HG02943 (cell line): Measurements from ENCODE around the gene TCAF1.
"Not testable (repeated sequence)": the region's sequence is repeated elsewhere in the genome, so short reads cannot be mapped to it uniquely, and the experiment has no call there.

Source experiments
- ATAC-seq: cut with Tn5 transposase; IDR thresholded peaks from one replicate; pipeline ENCODE4 v1.9.1; 2021; ENCODE audit warnings: mild to moderate bottlenecking, low read depth, moderate library complexity; ENCODE audit not compliant: unreplicated experiment

Gene TCAF1

DNA sequence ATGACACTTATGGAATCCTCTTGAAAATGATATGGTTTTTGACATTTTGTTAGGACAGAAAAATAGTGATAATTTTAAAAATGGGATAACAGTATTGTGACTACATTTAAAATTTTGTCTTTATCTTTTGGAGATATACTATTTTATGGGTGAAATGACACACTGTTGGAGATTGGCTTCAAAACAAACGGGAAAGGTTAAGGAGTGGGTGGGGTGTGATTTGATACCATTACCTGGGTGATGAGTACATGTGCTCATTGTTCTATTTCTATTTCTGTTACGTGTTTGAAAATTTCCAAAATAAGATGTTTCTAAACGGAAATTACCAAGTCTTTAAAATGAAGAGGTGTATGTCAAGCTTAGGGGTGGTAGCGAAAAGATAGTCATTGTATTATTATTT, 28.7 kb downstream of the TCAF1 start:
- ATAC-seq, result not testable (repeated sequence)

DNA sequence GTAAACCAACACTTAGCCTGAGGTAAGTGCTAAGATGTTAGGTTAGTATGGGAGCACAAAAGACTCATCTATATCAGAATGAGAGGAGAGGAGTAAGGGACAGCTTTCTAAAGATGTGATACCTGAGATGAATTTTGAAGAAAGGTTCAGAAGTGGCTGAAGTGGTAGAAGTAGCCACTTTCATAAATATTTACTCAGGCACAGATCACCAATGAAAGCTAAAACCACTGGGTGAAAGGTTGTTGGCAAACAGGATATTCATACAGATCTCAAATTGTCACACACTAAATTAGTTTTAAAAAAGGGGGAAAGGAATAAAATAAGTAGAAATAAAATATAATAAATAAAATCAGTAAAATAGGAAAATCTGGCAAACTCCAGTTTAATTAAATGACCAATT, 30.4 kb downstream of the TCAF1 start:
- not testable (repeated sequence) for ATAC-seq

DNA sequence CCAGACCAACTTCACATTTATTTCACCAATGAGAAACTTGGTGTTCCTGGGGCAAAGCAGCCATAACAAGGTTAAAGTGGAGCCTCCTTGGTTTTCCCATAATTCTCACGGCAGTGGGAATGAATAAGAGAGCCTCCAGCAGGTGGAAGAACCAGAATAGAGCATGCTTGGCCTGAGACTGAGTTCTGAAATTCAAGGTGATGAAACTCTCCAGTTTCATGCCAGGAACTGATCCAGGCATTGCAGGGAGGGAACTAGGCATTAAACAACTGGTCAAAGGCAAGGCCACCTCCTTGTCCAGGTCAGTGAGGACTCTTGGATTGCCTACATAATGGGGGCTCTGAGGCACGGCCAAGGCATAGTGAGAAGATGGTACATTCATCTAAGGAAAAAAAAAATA, 44.0 kb downstream of the TCAF1 start:
- not testable (repeated sequence) for ATAC-seq

DNA sequence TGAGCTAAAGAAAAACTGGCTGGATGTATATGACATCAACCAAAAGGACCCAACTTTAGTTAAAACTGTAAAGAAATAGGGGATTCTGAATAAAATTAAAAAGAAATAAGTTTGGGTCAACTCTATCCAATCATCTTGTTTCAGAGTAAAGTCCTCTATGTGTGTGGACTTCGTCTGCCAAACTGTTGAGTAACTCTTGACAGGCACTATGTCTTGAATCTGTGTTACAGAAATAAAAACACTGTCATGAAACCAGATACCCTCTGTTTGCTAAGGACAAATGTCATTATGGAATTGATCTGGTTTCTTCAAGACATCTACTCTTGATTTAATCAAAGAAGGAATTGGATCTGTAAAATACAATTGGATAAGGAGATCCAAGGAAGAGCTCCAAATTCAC, 46.5 kb downstream of the TCAF1 start:
- not testable (repeated sequence) for ATAC-seq

DNA sequence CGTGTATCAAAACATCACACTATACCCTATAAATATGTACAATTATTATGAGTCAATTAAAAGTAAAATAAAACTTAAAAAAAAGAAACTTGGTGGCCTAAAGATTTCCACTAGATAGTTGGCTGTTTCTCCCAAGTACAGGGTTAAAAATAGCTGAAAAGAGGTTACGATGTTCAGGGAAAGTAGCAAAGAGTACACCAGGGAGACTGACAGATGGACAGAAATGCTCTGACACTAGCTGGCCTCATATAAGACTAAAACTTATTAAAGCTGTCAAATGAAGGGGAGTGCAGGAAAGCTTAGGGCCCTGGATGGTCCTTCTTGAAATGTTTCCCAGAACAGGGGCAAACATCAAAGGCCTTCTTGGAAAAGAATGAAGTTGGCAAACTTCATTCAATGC, 51.3 kb downstream of the TCAF1 start:
- no peak for ATAC-seq

DNA sequence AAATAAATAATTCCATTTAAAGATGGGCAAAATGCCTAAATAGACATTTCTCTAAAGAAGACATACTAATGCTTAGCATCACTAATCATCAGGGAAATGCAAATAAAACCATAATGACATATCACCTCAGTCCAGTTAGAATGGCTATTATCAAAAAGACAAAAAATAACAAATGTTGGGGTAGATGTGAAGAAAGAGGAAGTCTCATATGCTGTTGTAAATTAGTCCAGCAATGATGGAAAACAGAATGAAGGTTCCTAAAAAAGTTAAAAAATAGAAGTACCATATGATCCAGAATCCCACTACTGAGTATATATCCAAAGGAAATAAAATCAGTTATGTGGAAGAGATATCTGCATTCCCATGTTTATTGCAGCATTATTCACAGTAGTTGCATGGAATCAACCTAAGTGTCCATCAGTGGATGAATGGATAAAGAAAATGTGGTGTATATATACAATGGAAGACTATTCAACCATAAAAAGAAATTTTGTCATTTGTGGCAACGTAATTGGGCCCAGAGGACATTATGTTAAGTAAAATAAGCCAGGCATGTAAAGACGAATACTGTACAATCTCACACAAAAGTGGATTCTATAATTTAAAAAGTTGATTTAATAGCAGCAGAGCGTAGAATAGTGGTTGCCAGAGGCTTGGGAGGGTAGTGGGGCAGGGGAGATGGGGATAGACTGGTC, 52.0 kb downstream of the TCAF1 start:
- ATAC-seq, result no peak

DNA sequence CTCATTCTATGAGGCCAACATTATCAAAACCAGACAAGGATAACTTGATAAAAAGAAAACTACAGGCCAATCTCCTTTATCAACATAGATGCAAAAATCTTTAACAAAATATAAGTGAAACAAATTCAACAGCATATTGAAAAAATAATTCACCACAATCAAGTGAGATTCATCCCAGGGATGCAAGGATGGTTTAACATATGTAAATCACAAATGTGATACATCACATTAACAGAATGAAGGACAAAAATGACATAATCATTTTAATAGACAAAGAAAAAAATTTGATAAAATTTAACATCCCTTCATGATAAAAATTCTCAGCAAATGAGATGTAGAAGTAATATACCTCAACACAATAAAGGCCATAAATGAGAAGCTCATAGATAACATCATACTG, 53.8 kb downstream of the TCAF1 start:
- no peak for ATAC-seq

DNA sequence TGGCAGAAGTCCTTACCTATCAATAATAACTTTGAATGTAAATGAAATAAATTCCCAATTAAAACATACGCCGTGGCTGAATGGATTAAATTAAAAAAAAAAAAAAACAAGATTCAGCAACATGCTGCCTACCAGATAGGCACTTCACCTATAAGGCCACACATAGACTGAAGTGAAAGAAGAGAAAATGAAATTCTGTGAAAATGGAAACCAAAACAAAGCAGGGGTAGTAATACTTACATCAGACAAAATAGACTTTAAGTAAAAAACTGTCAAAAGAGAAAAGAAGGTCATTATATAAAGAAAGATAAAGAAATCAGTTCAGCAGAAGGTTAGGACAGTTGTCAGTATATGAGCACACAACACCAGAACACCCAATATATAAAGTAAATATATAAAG, 55.3 kb downstream of the TCAF1 start:
- ATAC-seq, result no peak

DNA sequence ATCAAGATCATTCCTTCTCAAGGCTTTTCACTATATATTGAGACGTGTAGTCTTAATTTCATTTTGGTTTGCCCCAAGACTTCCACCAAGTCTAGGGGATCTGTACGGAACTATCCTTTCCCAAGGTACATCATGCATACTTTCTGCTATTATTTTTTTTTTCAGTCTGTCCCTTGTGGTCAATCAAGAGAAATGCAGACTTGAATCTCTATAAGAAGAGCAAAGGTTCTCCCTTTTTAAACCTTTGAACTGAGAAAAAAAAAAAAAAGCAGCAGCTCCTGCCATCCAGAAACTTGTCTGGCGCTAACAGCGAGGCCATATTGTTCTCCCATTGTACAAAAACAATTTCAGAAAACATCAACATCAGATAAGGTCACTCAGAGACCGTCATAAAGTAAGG, 60.3 kb downstream of the TCAF1 start:
- ATAC-seq, result not testable (repeated sequence)

DNA sequence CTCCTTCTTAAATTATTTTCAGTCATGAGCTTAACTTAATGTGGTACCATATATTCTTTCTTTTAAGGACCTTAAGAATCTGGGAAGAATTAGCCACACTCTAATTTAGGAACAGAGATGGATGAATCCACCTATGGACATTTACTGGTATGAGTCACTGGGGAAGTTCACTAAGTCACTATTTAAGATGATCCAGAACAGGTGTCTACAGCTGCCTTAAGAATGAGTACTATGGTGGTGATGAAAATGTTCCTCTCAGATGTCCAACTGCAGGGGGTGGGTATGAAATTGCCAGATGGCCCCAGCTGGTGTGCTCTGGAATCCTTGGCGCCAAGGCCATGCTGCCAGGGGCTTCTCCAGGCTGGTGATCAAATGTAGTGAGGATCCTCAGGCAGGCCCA, 61.9 kb downstream of the TCAF1 start:
- not testable (repeated sequence) for ATAC-seq

DNA sequence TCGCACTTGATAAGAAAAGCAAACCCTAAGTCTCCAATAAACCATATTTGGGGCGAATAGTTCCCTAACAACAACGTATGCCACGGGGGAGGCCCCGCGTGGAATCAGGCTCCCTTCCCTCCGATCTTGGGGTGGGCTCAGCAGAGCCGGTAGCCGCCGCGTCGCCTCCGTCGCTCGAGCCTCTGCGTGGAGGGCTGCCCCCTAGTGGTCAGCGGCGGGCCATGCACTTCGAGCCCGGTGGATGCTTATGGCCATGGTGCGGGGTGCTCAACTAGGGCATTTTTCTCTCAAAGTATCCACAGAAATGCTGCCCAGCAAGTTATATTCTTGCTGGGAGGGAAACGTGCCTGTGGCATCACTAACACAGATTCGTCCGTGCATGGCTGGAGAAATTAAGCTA, 64.8 kb downstream of the TCAF1 start:
- peak; percentile 71 for ATAC-seq

DNA sequence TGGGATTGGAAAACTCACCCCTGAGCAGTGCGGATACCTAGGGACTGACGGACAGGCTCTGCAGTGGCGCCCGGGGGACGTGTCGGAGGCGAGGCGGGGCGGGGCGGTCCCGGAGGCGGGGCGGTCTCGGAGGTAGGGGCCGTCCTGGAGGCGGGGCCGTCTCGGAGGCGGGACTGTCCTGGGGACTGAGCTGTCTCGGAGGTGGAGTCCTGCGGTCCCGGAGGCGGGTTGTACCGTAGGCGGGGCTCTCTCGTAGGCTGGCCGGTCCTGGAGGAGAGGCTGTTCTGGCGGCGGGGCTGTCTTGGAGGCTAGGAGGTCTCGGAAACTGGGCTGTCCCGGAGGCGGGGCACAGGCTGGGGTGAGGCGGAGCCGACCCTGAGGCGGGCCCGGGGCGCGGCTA, 65.4 kb downstream of the TCAF1 start:
- peak; percentile 85 for ATAC-seq

DNA sequence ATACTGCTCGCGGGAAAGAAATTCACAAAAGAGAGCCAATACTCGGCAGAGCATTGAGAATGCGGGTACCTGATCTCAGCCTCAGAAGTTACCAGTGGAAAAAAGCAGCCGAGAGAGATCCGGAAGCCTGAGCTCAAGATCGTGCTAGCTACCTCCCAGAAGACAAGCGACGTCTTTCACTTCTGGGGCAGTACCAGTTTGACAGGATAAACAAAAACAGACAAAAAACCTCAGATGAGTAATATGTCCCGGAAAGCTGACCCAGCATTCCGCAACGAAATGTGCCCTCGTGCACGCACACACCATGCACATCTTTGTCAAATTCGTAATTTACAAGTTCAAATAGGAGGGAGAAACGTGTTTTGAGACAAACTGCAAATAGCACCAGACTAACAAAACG, 65.9 kb downstream of the TCAF1 start:
- ATAC-seq, result peak; percentile 30

DNA sequence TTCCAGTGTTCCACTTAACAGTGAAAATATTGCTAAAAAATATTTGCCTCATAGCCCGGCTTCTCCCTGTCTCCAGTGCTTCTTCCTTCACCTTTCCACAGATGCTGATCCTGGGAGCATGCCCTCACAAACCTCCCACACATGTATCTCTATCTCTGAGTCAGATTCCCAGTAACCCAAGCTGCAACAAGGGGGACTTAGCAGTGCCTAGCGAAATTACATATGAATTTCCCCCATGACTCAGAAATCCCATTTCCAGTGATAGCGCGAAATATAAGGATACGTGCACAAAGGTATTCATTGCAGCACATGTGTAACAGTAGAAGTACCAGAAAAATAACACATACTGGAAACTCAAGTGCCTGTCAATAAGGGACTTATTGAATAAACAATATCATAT, 75.4 kb downstream of the TCAF1 start:
- not testable (repeated sequence) for ATAC-seq

DNA sequence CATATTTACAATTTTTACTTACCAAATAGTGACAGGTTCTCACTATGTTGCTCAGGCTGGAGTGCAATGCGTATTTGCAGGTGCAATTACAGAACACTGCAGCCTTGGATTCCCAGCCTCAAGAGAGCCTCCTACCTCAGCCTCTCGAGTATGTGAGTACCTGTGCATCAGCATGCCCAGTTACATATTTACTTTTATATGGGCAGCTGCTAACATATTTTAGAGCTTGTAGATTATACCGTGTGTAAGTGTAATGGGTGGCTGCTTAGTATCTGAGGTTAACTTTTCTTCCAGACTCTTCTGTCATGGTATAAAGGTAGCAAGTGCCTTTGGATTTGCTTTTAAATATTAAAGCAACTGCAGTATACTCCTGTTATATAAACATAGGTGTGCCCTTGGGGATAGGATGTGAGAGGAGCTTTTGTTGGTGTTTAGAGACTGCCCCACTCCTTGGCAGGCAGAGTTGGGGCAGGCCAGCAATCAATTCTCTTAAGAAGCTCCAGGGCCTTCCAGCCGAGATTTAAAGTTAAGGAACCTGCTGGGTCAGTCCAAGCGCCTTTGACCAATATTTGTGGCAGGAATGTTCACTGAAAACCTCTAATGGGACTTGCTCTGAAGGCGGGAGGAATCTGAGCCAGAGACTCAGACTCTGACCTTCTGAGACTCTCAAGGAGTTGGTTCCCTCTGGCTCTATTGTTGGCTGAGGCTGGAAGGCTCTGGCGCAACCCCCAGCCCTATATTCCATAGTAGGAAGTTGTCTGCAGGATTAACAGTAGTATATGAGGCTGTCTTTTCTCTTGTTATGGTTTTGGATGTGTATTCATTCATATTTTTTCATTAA, 77.5 kb downstream of the TCAF1 start:
- ATAC-seq, result not testable (repeated sequence)

DNA sequence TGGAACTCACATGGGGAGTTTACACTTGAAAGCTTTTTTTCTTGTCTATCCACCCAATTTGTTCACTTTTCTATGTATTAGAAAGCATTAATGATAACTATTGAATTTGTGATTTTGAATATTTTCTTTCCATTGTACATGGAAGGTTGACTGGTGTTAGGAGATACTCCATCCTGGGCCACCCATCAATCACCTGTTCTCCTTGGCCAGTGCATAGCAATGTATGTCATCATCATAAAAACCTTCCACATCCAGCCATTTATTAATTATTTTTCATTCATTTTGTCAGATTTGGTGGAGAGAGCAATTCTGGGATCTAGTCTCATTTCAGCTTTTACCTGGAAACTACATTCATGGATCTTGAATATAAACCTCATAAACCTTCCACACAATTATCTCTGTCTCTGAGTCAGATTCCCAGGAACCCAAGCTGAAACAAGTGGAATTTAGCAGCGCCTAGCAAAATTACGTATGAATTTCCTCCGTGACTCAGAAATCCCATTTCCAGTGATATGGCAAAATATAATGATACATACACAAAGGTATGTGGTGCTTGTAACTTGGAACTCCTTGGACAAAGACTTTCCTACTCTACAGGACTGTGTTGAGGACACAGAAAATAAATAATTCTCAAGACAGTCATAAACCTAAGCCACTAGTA, 78.2 kb downstream of the TCAF1 start:
- not testable (repeated sequence) for ATAC-seq

DNA sequence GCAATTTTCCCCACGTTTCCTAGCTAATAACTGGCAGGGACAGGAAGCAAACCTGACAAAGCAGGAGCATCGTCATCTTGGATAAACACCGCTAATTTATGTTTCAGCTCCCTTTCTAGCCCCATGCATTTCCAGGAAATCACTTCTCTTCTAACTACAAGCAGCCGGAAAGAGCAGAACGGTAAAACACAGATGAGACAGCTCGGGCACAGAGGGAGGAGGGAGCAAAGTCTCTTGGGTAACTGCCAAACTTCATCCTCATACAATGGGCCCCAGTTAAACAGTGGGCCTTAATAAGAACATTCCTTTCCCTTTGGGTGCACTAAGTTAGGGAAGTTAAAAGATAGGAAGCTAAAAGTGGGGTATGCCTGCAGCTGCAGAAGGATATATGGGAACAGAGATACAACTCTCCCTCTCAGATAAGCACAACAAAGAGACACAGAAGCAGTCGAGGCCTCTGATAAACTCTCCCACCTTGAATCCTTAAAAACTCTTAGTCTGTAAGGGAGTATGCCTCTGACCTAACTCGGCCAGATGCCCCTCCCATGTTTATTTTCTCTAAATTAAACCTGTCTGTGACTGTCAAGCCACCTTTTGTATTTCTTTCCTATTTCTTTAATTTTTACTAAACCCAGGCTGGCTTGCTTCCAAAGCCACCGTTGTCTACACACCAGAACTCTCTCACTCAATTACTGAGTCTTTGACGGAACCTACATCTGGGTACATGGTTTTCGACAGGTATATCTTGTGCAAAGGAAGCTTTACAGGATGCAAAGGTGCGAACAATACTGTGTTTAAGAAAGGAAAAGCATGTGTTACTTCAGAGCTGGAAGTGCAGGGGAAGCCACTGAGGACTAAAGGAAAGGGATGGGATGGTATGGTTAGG, 80.3 kb downstream of the TCAF1 start:
- ATAC-seq, result not testable (repeated sequence)

DNA sequence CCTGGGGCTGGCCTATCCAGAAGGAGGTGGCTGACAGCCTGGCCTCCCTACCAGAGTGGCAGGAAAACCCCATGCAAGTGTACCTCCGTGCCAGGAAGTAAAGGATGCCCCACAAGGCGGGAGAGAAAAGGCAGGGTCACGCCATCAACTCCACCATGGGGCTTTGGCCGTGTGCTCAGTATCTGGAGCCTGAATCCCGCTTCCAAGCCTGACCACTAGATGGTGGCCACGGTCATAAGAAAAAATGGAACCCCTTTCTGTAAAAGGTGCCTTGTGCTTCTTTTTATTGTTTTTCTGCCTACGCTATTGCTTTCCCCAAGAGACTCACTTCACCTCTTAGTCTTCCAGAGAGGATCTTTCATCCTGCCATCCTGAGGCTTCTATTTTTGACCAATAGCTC, 84.1 kb downstream of the TCAF1 start:
- ATAC-seq, result peak; percentile 78

DNA sequence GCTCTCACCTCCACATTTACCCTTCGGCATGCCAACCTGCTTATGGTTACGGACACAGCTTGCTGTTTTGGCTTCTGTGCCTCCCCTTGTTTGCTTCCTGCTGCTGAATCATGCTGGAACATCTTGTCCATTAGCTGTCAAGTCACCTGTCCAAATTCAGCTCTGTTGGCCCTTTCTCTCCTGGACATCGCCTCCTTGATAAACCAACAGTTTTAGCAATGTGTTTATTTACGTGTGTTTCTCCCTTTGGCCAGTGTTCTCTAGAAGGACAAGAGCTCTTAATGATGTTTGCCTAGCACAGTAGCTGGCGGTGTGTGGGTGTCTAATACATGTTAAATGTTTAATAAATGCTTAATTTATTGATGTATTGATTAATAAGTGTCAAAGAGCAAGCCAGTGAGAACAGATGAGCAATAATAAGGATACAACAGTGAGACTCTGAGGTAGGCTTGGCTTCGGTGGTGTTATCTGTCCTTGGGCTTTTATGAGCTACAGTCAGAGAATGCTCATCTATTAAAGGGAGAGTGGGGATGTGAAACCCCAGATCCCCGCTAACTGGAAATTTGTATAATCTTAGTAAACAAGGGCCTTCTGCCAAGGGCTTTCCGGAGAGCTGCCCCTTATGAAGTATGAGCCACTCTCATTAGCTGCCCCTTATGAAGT, 85.4 kb downstream of the TCAF1 start:
- not testable (repeated sequence) for ATAC-seq

DNA sequence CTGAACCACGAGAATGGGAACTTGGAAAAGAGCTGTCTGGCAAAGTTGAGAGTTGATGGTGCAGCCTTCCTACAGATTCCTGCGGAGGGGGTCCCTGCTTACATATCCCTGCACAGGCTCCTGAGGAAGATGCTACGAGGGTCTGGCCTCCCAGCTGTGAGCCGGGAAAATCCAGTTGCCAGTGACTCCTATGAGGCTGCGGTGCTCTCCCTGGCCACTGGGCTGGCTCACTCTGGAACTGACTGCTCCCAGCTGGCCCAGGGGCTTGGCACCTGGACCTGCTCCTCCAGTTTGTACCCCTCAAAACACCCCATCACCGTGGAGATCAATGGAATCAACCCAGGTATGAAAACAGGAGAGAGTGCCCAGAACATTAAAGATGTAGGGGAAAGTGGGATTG, 91.3 kb downstream of the TCAF1 start:
- ATAC-seq, result not testable (repeated sequence)
